MV-4-11 (cell line): ENCODE data around the gene PSMA2.
"Not testable (repeated sequence)": the region's sequence is repeated elsewhere in the genome, so short reads cannot be mapped to it uniquely, and the experiment has no call there.

Source experiments
- DNase-seq: peaks from one replicate; lab custom pipeline; 2025; lab: John Stamatoyannopoulos, UW

PSMA2 gene

DNA sequence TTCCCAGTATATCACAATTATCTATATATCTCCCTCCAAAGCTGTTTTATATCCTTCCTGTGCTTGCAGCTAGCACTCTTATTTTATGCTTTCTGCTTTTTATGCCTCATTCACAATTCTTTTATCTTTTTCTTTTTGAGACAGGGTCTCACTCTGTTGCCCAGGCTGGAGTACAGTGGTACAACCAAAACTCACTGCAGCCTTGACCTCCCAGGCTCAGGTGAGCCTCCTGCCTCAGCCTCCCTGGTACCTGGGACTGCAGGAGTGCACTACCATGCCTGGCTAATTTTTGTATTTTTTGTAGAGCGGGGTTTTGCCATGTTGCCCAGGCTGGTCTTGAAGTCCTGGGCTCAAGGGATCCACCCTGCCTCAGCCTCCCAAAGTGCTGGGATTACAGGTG lies 25.8 kb downstream of the PSMA2 start:
- DNase-seq, result no peak

DNA sequence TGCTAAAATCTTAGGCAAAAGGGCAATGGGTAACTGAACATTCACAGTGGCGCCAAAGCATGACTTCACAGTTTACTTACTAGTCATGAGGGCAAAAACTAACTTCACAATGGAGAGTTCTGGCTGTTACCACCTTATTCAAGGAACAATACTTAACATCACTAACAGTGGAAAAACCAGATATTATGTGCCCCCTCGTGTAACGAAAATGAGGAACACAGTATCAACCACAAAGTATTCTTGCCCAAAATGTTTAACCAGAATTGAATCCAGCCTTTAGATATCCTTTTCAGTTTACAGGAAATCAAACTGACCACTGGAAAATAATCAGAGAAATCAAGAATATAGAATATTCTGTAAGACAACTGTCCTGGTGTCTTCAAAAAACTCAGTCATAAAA lies 29.6 kb downstream of the PSMA2 start:
- DNase-seq, result peak; percentile 52

DNA sequence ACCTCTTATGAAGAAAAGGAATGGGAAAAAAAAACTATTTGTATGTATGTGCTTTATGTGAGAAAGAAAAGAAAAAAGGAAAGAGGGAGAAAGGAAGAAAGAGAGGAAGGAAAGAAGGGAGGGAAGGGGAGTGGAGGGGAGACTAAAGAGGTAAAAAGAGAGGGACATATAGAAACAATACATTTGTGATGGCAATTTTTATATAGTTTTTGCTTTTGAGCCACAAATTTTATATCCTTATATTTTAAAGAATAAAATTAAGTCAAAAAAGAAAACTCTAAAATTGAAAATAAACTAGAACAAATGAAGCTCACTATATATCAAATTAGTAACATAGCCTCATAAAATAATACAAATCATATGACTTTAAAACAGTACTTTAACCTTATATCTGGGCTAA lies 31.1 kb downstream of the PSMA2 start:
- DNase-seq, result no peak

DNA sequence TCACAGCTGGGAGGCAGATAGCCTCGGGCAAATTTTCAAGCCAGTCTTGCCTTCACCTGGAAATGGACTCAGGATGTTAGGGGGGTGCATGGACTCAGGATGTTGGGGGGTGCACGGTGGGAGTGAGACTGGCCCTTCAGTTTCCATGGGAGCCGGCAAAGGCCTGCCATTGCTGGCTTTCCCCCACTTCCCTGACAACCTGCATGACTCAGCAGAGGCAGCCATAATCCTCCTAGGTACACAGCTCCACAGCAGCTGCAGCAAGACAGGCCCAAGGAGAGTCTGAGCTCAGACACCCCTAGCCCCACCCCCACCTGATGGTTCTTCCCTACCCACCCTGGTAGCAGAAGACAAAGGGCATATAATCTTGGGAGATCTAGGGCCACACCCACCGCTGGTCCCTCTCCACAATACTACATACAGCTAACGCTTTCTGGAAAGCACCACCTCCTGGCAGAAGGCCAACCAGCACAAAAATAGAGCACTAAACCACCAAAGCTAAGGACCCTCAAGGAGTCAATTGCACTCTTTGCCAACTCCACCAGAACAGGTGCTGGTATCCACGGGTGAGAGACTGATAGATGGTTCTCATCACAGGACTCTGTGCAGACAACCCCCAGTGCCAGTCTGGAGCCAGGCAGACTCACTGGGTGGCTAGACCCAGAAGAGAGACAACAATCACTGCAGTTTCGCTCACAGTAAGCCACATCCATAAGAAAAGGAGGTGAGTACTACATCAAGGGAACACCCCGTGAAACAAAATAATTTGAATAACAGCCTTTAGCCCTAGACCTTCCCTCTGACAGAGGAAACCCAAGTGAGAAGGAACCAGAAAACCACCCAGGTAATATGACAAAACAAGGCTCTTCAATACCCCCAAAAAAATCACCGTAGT lies 38.4 kb downstream of the PSMA2 start:
- DNase-seq, result no peak

DNA sequence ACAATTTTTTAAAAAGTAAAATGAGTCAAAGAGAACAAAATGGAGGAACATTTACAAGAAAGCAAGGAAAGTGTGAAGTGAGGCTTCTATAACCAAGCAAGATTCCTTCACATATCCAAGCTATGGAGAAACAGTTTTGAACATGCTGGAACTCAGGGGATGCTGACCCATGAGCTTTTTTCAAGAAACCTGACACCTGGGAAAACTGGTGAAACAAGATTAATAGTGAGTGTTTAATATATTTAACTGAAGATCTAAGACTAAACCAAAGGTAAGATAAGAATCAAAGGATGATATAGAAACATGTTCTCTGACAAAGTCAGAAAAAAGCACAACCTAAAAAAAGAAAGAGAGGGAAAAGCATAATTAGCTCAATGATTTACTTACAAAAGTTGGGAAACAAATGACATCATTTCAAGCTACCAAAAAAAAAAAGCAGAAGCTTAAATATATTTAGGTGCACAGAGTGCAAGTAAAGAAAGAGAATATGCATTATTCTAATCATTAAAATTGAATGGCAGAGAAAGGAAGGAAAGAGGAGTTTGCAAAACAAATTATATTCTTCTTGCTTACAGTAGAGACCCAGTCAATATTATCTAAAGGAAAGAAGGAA lies 45.0 kb downstream of the PSMA2 start:
- peak; percentile 21 for DNase-seq

DNA sequence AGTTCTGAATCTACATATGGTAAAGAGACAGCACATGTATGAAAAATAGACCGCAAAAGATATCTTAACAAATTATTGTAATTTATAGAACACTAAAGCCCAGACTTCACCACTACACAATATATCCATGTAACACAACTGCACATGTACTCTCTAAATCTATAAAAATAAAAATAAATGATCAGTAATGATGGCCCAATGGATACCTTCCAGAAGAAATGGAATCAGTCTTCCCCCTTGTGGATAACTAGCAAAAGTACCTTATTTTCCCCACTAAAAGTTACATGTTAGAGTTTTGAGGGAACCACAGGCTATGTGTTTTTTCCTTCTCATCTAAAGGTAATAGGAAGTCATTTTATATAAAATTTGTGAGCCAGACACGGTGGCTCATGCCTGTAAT lies 45.8 kb downstream of the PSMA2 start:
- peak; percentile 3 for DNase-seq

DNA sequence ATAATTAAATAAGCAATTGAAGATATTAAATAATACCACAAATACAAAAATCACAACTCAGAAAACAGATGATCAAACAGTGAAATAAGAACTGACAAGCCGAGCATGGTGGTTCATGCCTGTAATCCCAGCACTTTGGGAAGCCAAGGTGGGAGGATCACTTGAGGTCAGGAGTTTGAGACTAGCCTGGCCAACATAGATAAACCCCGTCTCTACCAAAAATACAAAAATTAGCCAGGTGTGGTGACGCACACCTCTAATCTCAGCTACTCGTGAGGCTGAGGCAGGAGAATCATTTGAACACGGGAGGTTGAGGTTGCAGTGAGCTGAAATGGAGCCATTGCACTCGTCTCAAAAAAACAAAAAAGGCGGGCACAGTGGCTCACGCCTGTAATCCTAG lies 46.8 kb downstream of the PSMA2 start:
- DNase-seq, result not testable (repeated sequence)

DNA sequence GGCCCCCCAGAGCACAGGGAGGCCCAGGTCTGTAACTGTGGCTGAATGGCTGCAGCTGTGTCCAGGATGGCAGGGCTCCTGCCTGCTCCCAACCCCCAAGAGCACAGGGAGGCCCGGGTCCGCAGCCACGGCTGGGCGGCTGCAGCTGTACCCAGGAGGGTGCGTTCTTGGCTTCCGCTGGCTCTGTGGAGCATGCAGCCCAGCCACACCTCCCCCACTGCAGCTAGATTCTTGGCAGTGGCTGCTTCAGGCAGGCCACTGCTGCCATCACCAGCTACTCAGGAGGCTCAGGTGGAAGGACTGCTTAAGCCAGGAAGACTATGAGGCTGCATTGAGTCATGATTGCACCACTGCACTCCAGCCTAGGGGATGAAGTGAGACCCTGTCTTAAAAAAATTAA lies 48.0 kb downstream of the PSMA2 start:
- no peak for DNase-seq

DNA sequence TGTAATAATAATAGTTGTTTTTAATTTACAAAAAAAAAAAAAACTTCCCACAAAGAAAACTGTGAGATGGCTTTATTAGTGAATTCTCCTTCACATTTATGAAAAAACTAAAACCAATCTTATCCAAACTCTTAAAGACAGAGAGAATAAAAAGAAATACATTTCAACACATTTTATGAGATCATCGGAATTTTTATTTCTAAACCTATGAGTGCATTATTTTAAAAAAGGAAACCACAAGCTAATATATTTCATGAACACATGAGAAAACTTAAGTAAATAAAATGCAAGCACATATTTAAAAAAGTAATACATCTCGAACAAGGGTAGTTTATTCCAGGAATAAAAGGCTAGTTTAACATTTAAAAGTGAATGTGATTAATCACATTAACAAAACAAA lies 51.6 kb downstream of the PSMA2 start:
- DNase-seq, result no peak

DNA sequence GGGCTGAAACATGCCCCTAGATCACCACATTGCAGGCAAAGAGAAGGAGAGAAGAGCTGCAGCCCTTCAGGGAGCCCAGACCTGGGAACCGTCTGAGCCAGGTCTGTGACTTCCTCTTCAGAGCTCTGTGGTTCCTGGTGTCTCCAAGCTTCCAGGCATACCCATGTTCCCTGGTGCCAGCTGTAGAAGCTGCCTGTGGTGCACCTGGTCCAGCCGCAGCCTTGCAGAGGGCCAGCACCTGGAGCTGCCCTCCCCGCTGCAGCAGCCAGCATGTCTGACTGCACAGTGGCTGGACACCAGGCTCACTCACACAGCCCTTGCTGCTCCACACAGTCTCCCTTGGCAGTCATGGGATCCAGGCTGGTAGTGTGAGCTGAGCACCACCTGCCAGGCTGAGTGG lies 53.7 kb downstream of the PSMA2 start:
- DNase-seq, result no peak

DNA sequence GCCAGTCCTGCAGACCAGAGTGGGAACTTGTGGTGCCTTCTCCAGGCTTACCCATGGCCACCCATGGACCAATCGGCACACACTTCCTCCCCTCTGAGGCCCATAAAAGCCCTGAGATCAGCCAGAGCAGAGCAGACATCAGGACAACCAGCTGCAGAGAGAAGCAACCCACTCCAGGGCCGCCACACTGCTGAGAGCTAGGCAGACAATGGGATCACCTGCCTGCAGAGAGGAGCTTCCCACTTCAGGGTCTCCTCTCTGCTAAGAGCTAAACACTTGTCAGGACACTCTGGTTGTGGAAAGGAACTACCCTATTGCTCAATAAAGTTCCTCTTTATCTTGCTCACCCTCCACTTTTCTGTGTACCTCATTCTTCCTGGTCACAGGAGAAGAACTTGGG lies 54.1 kb downstream of the PSMA2 start:
- peak; percentile 77 for DNase-seq

DNA sequence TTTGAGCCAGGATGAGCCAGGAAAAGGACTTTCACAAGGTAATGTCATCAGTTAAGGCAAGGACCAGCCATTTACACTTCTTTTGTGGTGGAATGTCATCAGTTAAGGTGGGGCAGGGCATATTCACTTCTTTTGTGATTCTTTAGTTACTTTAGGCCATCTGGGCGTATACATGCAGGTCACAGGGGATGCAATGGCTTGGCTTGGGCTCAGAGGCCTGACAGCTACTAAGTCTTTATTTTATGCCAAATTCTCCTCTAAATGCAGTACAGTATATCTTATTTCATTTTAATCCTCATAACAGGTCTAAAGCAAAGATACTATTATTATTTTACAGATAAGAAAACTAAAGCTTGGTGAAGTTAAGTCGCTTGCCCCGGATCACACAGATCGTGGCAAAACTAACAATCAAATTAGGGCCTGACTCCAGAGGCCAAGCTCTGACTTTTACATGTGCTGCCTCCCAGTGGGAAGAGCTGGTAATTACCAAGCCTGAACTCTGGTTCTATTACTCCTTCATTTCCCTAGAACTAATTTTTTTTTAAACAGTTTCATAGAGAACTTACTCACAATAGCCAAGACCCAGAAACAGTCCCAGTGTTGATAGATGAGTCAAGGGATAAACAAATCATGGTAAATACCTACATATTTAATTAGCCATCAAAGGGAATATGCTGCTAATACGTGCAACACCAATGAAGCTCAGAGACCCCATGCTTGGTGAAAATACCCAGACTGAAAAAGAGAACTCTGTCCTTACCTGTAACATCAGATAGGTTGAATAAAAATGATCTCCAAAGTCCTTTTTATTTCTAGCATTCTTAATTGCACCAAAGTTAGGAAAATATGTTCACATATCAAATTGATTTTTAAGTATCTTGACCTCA lies 55.5 kb downstream of the PSMA2 start:
- peak; percentile 59 for DNase-seq

DNA sequence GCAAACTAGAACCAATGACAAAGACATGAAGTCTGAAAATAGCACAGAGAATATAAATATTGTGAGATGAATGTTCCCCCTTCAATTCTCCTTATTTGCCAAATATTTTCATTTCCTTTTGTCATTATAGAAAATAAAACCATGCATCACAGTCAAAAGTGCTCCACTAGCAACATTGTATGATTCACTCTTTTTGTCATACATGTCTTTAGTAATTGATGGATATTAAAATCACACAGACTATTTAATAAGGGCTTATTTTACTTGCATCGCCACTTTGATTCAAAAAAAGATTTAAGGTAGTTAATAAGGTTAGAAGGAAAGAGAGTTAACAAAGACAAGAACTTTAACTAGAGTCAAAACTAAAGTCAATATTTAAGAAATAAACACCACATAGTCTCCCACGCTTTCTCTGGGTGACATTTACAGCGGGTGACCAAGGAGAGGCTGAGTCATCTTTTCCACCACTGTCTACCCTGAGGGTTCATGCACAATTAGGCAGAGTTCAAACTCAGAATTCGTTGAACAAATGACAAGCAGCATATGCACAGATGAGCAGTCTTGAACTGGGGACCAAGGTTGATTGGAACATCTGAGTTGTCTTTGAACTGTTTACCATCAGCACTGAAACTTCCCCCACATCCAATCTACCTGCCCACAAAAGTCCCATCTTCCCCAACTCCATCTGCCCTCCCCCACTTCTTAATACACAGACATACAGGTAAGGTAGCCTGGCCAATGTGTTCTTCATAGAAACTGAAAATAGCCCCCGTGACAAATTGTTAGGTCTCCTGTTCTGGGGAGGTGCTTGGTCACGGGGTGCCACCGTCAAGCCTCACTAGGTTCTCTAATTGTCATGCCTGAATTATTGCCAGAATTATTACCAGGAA lies 62.6 kb downstream of the PSMA2 start:
- peak; percentile 53 for DNase-seq

DNA sequence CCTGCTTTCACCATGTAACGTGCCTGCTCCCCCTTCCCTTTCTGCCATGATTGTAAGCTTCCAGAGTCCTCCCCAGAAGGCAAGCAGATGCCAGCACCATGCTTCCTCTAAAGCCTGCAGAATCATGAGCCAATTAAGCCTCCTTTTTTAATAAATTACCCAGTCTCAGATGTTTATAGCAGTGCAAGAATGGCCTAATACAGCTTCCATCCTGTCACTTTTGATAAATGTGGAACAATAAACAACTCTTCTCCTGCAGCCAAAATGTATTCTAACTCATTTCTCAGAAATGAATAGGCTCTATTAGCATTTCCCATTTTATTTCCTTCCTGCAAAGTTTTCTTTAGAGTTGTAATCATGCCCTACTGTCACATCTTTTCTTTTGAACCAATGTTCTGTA lies 63.5 kb downstream of the PSMA2 start:
- no peak for DNase-seq
